AG10803 (cell line): ENCODE data around the gene TM4SF1.

Experiments
- DNase-seq: peaks from one replicate; pipeline ENCODE4 v3.0.0; 2010; ENCODE audit warnings: low read depth
- H3K4me3 ChIP-seq: 2 replicates; pipeline ENCODE4 v1.5.1; 2011; ENCODE audit warnings: mild to moderate bottlenecking, low read length, control low read depth
- CTCF ChIP-seq: conservative IDR thresholded peaks from 2 replicates; pipeline ENCODE4 v1.5.1; 2011; ENCODE audit warnings: mild to moderate bottlenecking, low read length, control low read depth, inconsistent platforms

The TM4SF1 gene

GRCh38 chr3:149415484-149415883, 38.0 kb upstream of the TM4SF1 start:
- DNase-seq = no peak
- no peak overlapping the region for H3K4me3 ChIP-seq
- no peak for TF ChIP-seq CTCF

- no peak overlapping the region for H3K4me3 ChIP-seq
- peak; percentile 38 for DNase-seq
- TF ChIP-seq CTCF = no peak
Measured at GRCh38 chr3:149414557-149415231, 37.2 kb upstream of the TM4SF1 start.

- DNase-seq = no peak
- H3K4me3 ChIP-seq = no peak overlapping the region
- no peak for TF ChIP-seq CTCF
Measured at GRCh38 chr3:149411583-149411982, 34.1 kb upstream of the TM4SF1 start.

GRCh38 chr3:149409351-149409750, 31.9 kb upstream of the TM4SF1 start:
- DNase-seq = no peak
- TF ChIP-seq CTCF = no peak
- no peak overlapping the region for H3K4me3 ChIP-seq

GRCh38 chr3:149407898-149408297, 30.4 kb upstream of the TM4SF1 start:
- H3K4me3 ChIP-seq = no peak overlapping the region
- no peak for TF ChIP-seq CTCF
- DNase-seq = no peak

- H3K4me3 ChIP-seq = no peak overlapping the region
- DNase-seq = no peak
- TF ChIP-seq CTCF = no peak
Measured at GRCh38 chr3:149406244-149406752, 28.8 kb upstream of the TM4SF1 start.

- no peak for DNase-seq
- TF ChIP-seq CTCF = no peak
- H3K4me3 ChIP-seq = no peak overlapping the region
Measured at GRCh38 chr3:149403443-149403842, 26.0 kb upstream of the TM4SF1 start.
